ENCODE measurements around the gene PALM.
"Not testable (repeated sequence)": the region's sequence is repeated elsewhere in the genome, so short reads cannot be mapped to it uniquely, and the experiment has no call there.

GRCh38 chr19:666985-667573 lies 41.7 kb upstream of the PALM start:
- TF ChIP-seq CTCF, POLR2A (IDR thresholded peaks at IDR 0.05): not testable (repeated sequence)
